Vagina (tissue), 2 donors: ENCODE data around the gene B4GALT6.

Experiments used
- POLR2A ChIP-seq, 2 donors: fragments of 450-650 bp; IDR thresholded peaks; one replicate each; pipeline ENCODE4 v1.6.1; 2017; ENCODE audit warnings: antibody characterized with exemption in 2 of 2, mild to moderate bottlenecking in 2 of 2, moderate library complexity in 2 of 2
- POLR2AphosphoS5 ChIP-seq, 2 donors: sonication (generic); formaldehyde crosslinking; IDR thresholded peaks; one replicate each; pipeline ENCODE4 v1.9.0; 2017; ENCODE audit warnings: antibody characterized with exemption in 2 of 2, mild to moderate bottlenecking in 2 of 2, low read depth in 1 of 2; ENCODE audit not compliant: insufficient read depth in 1 of 2
- TF ChIP-seq, protein P1 (sequence below), 3 experiments: fragments of 450-650 bp in 2 of 3; fragments of 200-600 bp in 1 of 3; sonication (generic) in 1 of 3; IDR thresholded peaks; one replicate each; pipeline ENCODE4 v1.5.1; 2017 to 2019; ENCODE audit warnings: antibody characterized with exemption in 3 of 3, mild to moderate bottlenecking in 2 of 3, moderate library complexity in 2 of 3

DNA sequence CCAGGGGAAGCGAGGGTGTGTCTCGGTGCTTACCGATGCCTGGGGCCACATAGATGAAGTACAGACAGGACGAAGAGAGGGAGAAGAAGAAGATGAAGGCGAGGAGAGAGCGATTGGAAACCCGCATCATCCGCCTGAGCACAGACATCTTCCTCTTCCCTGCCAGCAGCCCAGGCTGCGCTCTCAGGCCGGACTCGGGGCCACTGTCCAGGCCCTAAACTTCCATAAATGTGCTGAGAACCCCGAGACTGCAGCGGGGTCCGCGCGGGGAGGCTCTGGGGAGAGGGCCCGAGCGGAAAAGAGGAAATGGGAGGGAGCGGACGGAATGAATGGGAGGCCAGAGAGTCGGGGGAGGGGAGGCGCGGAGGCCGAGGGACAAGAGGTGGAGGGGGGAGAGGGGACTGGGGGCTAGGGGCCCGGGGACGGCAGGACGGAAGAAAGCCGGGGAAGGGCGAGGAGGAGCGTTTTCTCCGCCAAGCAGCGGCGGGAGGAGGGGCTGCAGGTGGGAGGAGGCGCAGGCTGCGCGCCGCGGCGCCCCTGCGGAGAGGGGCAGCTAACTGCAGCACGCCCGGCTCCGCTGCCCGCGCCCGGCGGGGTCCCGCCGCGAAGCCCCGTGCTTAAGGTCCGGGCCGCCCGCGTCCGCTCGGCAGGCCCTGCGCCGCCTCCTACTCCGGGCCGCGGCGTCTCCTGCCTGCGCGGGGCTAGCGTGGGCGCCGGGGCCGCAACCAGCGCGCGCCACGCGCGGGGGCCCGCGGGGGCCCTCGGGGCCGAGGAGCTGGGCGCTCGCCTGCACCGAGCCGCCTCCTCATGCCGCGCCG, at the start of gene B4GALT6:
- TF ChIP-seq, protein P1, sequence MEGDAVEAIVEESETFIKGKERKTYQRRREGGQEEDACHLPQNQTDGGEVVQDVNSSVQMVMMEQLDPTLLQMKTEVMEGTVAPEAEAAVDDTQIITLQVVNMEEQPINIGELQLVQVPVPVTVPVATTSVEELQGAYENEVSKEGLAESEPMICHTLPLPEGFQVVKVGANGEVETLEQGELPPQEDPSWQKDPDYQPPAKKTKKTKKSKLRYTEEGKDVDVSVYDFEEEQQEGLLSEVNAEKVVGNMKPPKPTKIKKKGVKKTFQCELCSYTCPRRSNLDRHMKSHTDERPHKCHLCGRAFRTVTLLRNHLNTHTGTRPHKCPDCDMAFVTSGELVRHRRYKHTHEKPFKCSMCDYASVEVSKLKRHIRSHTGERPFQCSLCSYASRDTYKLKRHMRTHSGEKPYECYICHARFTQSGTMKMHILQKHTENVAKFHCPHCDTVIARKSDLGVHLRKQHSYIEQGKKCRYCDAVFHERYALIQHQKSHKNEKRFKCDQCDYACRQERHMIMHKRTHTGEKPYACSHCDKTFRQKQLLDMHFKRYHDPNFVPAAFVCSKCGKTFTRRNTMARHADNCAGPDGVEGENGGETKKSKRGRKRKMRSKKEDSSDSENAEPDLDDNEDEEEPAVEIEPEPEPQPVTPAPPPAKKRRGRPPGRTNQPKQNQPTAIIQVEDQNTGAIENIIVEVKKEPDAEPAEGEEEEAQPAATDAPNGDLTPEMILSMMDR (IDR thresholded peaks at IDR 0.05), result no peak
- TF ChIP-seq POLR2AphosphoS5 (IDR thresholded peaks at IDR 0.05; ENCODE audit: insufficient read depth in 1 of 2, low read depth in 1 of 2) (no peak), POLR2A (IDR thresholded peaks at IDR 0.05) (no peak)
